Activated CD4-positive, alpha-beta memory T cell treated with anti-CD3 and anti-CD28 coated beads for 36 hours (primary cell): ENCODE results near the gene AP2A2. TPM values are rescaled to one million over a fixed set of nuclear protein-coding genes. Genes with fewer than 3 reads are reported as not detected.

Source experiments
- total RNA-seq, 2 experiments: library from RNA; stranded (reverse); gene quantifications; one replicate each; pipeline ENCODE4 v1.2.3, GENCODE V29; 2021

Gene AP2A2
- total RNA-seq, 2 experiments from 2014 or later: 42.8 to 44.1 TPM

Other genes with a start within 250 kb of the AP2A2 start
- gene DEAF1, start 230.6 kb upstream of the AP2A2 start, total RNA-seq: 10 to 100 TPM; 41.5 to 50.5 TPM
- 1 to 10 TPM; 9.5 to 9.8 TPM for gene TMEM80, start 230.1 kb upstream of the AP2A2 start, total RNA-seq
- gene EPS8L2, start 219.6 kb upstream of the AP2A2 start, total RNA-seq: 10 to 100 TPM; 12.4 to 12.6 TPM
- gene TALDO1, start 178.4 kb upstream of the AP2A2 start, total RNA-seq: 100 to 1,000 TPM; 284 to 296 TPM
- gene GATD1, start 148.4 kb upstream of the AP2A2 start, total RNA-seq: 10 to 100 TPM; 36.6 to 39.1 TPM
- 1 to 10 TPM in 1 of 2 experiments, under 1 TPM in 1; 0.68 to 1.1 TPM for gene CEND1, start 135.8 kb upstream of the AP2A2 start, total RNA-seq
- 10 to 100 TPM; 28.4 to 32.2 TPM for gene SLC25A22, start 127.6 kb upstream of the AP2A2 start, total RNA-seq
- 10 to 100 TPM; 28.3 to 32.1 TPM for gene PIDD1, start 120.6 kb upstream of the AP2A2 start, total RNA-seq
- 1,000 to 10,000 TPM; 2,941 to 2,963 TPM for gene RPLP2, start 115.9 kb upstream of the AP2A2 start, total RNA-seq
- 10 to 100 TPM; 33.2 to 35.0 TPM for gene PNPLA2, start 107.0 kb upstream of the AP2A2 start, total RNA-seq
- gene CRACR2B, start 98.0 kb upstream of the AP2A2 start, total RNA-seq: 1 to 10 TPM; 1.8 to 2.3 TPM
- gene CD151, start 92.9 kb upstream of the AP2A2 start, total RNA-seq: 10 to 100 TPM; 40.2 to 40.9 TPM
- 10 to 100 TPM; 70.4 to 74.0 TPM for gene POLR2L, start 83.3 kb upstream of the AP2A2 start, total RNA-seq
- 1 to 10 TPM; 5.2 to 5.3 TPM for gene TSPAN4, start 83.0 kb upstream of the AP2A2 start, total RNA-seq
- gene CHID1, start 15.1 kb upstream of the AP2A2 start, total RNA-seq: 10 to 100 TPM; 61.5 to 61.6 TPM
- gene MUC6, start 110.8 kb downstream of the AP2A2 start, total RNA-seq: not detected
- gene MUC2, start 149.0 kb downstream of the AP2A2 start, total RNA-seq: not detected
- gene MUC5AC, start 232.1 kb downstream of the AP2A2 start, total RNA-seq: not detected